Thymus (tissue), 11 donors: ENCODE data around the gene GPR152. TPM values are rescaled to one million over a fixed set of nuclear protein-coding genes. Genes with fewer than 3 reads are reported as not detected.

Source experiments
- DNase-seq, 9 donors: peaks; one replicate each; pipeline ENCODE4 v3.0.0-alpha.2; 2013; ENCODE audit warnings: low spot score in 9 of 9, low read depth in 6 of 9, missing footprints in 1 of 9
- H3K27ac ChIP-seq, 2 donors: one replicate each; pipeline ENCODE4 v1.5.1; 2013; ENCODE audit warnings: control low read depth in 1 of 2, low read depth in 1 of 2, low read length in 1 of 2, mild to moderate bottlenecking in 1 of 2, moderate library complexity in 1 of 2
- H3K27me3 ChIP-seq, 2 donors: one replicate each; pipeline ENCODE4 v1.5.1; 2013; ENCODE audit warnings: low read length in 1 of 2; ENCODE audit not compliant: control insufficient read depth in 2 of 2, insufficient read depth in 1 of 2
- H3K36me3 ChIP-seq, 2 donors: one replicate each; pipeline ENCODE4 v1.5.1; 2013; ENCODE audit warnings: low read length in 1 of 2, mild to moderate bottlenecking in 1 of 2, moderate library complexity in 1 of 2; ENCODE audit not compliant: control insufficient read depth in 2 of 2, insufficient read depth in 2 of 2
- H3K4me1 ChIP-seq, 2 donors: one replicate each; pipeline ENCODE4 v1.5.1; 2013; ENCODE audit warnings: low read length in 2 of 2; ENCODE audit not compliant: control insufficient read depth in 2 of 2, insufficient read depth in 2 of 2
- H3K4me3 ChIP-seq, 2 donors: one replicate each; pipeline ENCODE4 v1.5.1; 2013; ENCODE audit warnings: low read length in 2 of 2, control low read depth in 1 of 2, mild to moderate bottlenecking in 1 of 2
- H3K9me3 ChIP-seq, 2 donors: one replicate each; pipeline ENCODE4 v1.5.1; 2013; ENCODE audit warnings: low read length in 1 of 2, mild to moderate bottlenecking in 1 of 2; ENCODE audit not compliant: control insufficient read depth in 2 of 2, insufficient read depth in 1 of 2
- WGBS: extraction: QIAGEN DNeasy Blood & Tissue Kit; methylation state at CpG from one replicate; pipeline ENCODE4 v1.1.7; 2013; 5-methylcytosine and 5-hydroxymethylcytosine counted together
- polyA plus RNA-seq: library from polyadenylated mRNA; stranded (reverse); fragments of 200-250 nt; gene quantifications from one replicate; pipeline ENCODE4 v1.2.3, GENCODE V29; 2013
- total RNA-seq: library from RNA; stranded (reverse); fragments of 120-200 nt; gene quantifications from one replicate; pipeline ENCODE4 v1.2.4, GENCODE V29; 2013
- donor health status: healthy.

GPR152 gene
- total and polyA plus RNA-seq, 2 donors: not detected

DNA sequence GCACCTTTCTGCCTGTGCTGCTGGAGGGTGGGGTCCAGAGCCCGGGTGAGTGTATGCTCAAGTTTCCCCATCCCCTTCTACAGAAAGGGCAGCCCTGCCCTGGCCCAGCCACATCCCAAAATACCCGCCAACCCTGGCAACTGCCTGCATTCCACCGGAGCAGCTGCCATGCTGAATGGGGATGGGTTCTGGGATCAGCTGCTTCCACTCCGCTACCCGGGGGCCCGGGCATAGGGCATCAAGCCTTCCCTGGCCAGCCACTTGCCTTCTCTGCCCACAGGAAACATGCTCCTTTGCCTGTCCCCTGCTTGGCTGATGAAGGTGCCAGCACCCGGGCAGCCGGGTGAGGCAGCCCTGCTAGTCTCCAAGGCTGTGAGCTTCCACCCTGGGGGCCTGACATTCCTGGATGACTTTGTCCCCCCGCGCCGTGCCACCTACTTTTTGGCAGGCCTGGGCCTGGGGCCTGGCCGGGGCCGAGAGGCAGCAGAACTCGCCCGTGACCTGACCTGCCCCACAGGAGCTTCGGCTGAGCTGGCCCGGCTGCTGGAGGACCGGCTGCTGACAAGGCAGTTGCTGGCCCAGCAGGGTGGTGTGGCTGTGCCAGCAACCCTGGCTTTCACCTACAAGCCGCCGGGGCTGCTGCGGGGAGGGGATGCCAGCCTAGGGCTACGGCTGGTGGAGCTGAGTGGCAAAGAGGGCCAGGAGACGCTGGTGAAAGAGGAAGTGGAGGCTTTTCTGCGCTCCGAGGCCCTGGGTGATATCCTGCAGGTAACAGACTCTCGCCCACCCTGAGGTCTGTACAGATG is 33.9 kb downstream of the GPR152 start:
- Histone ChIP-seq H3K27me3 (peaks cover 0 to 9% of the 10 kb centered on the region in 2 donors), H3K4me1 (peaks cover 68 to 87% of the 10 kb centered on the region in 2 donors), H3K4me3 (peak overlapping the region in 1 of 2 donors; percentile 28), H3K27ac (peak overlapping the region; percentile 79 to 88), H3K9me3 (no peaks in the 10 kb centered on the region), H3K36me3 (no peaks in the 10 kb centered on the region)
- WGBS: 34% methylated on average over 26 of the region's 26 CpGs
- peak in 1 of 9 donors; percentile 67 for DNase-seq

DNA sequence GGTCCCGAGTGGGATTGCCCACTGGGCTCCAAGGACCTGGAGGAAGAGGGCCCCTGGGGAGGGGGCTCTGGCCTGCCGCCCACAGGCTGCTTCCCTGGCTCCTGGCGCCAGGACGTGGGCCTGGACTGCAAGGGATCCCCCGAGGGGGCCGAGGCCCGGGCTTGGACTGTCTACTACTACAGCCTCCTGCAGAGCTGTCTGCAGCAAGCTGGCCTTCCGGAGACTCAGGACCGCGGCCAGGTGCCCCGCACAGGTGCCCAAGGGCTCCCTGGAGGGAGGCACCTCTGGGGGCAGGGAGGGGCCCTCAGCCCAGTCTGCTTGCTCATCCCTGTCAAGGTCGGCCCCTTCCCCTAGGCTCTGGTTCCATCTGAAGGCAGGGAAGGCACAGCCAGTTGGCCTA is 35.1 kb downstream of the GPR152 start:
- peak overlapping the region; percentile 86 to 87 for H3K27ac ChIP-seq
- no peak for DNase-seq
- no peaks in the 10 kb centered on the region for H3K36me3 ChIP-seq
- WGBS: 94% methylated on average over 12 of the region's 12 CpGs
- no peak overlapping the region for H3K4me3 ChIP-seq
- peaks cover 69 to 87% of the 10 kb centered on the region in 2 donors for H3K4me1 ChIP-seq
- H3K27me3 ChIP-seq: peaks cover 0 to 9% of the 10 kb centered on the region in 2 donors
- H3K9me3 ChIP-seq: peaks cover 0 to under 1% of the 10 kb centered on the region in 2 donors

DNA sequence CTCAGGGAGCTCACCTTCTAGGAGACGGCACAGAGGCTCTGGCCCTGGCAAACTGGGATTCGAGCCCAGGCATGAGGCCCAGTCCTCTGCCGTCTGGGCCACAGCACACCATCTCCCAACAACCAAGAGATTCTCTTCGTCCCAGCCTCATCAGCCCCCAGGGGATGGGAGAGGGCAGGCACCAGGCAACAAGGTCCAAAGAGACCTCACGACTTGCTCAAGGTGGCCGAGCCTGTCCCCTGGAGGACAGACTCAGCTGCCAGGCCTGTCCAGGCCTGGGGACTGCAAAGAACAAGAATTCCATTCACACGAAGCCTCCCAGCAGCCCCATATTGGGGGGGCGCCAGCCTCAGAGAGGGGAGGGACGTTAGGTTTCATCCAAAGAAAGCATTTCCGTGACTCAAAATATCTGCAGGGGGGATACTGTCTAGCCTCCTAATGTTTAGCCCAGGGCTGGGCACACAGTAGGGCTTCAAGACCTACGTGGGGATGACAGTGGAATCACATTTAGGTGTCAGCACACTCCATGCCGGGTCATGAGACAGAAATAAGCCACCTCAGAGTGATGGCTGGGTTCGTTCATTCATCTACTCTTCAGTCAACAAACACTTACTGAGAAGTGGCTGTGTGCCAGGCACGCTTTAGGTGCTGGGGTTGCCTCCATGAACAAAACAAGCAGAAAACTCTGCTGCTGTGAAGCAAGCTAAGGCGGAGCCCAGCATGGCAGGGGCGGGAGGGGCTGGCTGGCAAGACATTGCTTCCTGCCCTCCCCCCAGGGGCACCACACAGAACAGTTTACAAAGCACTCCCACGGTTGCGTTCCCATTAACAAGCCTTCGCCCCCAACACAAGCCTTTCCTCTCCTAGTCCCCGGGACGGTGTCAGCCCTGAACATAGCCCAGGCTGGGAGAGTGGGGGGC is 35.9 kb downstream of the GPR152 start:
- Histone ChIP-seq H3K36me3 (no peaks in the 10 kb centered on the region), H3K27me3 (peaks cover 0 to 9% of the 10 kb centered on the region in 2 donors), H3K4me3 (no peak overlapping the region), H3K4me1 (peaks cover 75 to 90% of the 10 kb centered on the region in 2 donors), H3K9me3 (peaks cover 0 to 3% of the 10 kb centered on the region in 2 donors), H3K27ac (peak overlapping the region; percentile 86 to 87)
- DNase-seq: peak in 6 of 9 donors; percentile 62 to 92 (median 78)
- WGBS: 52% methylated on average over 21 of the region's 21 CpGs

DNA sequence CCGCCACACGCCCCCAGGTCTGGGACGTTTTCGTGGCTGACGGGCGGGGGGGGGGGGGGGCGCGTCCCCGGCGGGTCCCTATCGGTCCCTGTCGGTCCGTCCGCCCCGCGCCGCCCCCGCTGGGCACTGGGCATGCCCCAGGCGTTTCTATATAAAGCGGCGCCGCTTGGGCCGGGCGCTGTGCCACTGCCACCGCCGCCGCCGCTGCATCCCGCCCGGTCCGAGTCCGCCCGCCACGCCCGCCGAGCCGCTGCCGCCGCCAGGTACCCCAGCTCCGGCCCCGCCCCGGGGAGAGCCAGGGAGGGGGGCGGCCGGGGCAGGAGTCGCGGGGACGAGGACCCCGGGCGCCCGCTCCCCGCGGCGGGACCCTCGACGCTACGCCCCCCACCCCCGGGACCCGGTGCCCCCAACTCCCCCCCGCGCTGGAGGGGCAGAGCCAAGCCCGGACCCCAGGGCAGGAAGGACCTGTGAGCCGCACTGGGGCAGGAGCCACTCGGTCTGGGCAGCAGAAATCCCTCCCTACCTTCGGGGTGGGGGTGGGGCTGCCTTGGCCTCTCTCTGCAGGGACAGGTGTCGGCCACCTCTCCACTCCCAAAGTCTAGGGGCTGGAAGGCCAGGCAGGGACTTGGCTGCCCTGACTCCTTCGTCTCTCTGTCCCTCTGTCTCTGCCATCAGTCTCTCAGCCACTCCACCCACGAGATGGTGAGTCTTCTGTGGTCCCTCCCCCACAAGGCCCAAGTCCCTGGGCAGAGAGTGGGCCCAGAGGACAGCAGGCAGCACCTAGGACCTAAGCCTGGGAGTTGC is 36.8 kb downstream of the GPR152 start, which contains the start of gene CARNS1:
Gene CARNS1 (plus strand): TSS at position 178 of the 804 bp plus-strand sequence. CDS start 522 bp downstream, at position 700.
- H3K36me3 ChIP-seq: peaks cover 0 to 2% of the 10 kb centered on the region in 2 donors
- WGBS: 14% methylated on average over 67 of the region's 67 CpGs
- H3K27me3 ChIP-seq: peaks cover 0 to 9% of the 10 kb centered on the region in 2 donors
- DNase-seq: peak in 1 of 9 donors; percentile 7
- peaks cover 0 to 3% of the 10 kb centered on the region in 2 donors for H3K9me3 ChIP-seq
- peaks cover 80 to 94% of the 10 kb centered on the region in 2 donors for H3K4me1 ChIP-seq
- H3K27ac ChIP-seq: peak within 1 kb of the TSS; percentile 83 to 87
- peak within 1 kb of the TSS; percentile 29 to 49 for H3K4me3 ChIP-seq

DNA sequence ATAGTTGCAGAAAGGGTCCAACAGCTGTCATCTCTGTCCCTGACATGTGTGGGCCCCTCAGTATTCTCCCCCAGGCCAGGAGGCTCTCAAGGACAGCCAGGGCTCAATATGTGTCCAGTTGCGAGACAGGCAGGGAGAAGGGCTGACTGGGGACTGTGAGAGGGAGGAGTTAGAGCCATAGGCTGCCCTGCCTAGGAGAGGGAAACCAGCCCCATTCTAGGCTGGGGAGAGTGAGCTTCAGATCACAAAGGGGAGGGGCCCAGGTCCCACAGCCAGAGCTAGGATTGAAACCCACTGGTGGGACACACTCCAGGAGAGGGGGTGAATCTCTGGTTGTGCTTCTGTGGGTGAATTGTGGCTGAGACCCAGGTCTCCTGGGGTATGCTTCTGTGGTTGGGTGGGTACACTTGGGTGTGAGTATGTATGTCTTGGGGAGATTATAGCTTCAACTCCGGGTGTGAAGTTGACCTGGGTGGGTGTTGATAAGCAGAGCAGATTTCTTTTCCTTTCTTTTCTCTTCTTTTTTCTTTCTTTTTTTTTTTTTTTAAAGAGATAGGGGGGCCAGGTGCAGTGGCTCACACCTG is 39.2 kb downstream of the GPR152 start:
- peak overlapping the region in 1 of 2 donors; percentile 42 for H3K27ac ChIP-seq
- peaks cover 4 to 17% of the 10 kb centered on the region in 2 donors for H3K36me3 ChIP-seq
- H3K27me3 ChIP-seq: peaks cover 0 to 9% of the 10 kb centered on the region in 2 donors
- H3K4me1 ChIP-seq: peaks cover 79 to 95% of the 10 kb centered on the region in 2 donors
- H3K9me3 ChIP-seq: peaks cover 0 to 3% of the 10 kb centered on the region in 2 donors
- WGBS: 60% methylated on average over 2 of the region's 2 CpGs
- DNase-seq: no peak
- no peak overlapping the region for H3K4me3 ChIP-seq

DNA sequence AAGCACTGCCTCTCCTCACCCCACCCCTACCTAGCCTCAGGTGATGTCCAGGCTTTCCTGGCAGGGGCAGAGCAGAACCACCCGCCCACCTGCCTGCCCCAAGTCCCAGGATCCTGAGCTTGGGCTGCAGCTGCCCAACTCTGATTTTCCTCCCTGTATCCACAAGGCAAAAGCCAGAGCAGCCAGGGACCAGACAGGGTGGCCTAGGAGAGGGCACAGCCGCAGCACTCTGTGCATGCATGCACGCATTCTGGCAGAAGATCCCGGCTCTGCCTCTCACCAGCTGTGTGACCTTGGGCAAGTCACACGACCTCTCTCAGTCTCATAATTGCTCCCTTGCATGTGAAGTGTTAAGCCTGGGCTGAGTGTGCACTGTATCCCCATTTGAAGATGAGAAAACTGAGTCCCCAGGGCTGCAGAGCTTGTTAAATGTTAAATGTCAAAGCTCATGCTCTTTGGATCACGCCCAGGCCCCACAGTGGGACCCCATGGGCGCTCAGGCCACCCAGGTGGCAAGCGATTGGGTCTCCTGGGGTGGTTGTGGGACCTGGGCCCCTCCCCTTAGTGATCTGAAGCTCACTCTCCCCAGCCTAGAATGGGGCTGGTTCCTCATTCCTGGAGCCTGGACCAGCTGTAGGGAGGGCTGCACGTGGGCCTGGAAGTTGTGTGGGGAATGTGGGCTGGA is 39.9 kb downstream of the GPR152 start:
- WGBS: 83% methylated on average over 9 of the region's 9 CpGs
- DNase-seq: no peak
- Histone ChIP-seq H3K27me3 (peaks cover 0 to 9% of the 10 kb centered on the region in 2 donors), H3K4me1 (peaks cover 83 to 95% of the 10 kb centered on the region in 2 donors), H3K4me3 (no peak overlapping the region), H3K27ac (peak overlapping the region in 1 of 2 donors; percentile 42), H3K36me3 (peaks cover 6 to 23% of the 10 kb centered on the region in 2 donors), H3K9me3 (peaks cover 0 to 3% of the 10 kb centered on the region in 2 donors)

DNA sequence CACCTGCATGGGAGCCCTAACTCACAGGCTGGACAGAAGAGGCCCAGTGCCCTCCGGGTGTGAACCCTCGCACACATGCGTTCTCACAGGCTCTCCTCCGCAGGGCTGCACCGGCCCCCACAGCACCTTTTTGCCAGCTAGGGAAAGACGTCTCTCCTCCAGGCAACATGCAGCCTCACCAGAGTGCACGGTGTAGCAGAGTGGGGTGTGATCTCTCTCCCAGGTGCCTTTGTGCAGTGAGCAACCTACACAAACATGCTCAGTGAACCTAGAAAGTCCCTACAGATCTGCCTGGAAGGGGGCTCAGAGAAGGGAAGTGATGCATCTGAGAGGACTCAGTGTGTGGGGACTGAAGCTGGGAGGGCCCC is 40.8 kb downstream of the GPR152 start:
- Histone ChIP-seq H3K27me3 (peaks cover 0 to 9% of the 10 kb centered on the region in 2 donors), H3K36me3 (peaks cover 14 to 32% of the 10 kb centered on the region in 2 donors), H3K4me1 (peaks cover 86 to 95% of the 10 kb centered on the region in 2 donors), H3K9me3 (peaks cover 0 to 3% of the 10 kb centered on the region in 2 donors), H3K27ac (peak overlapping the region; percentile 43 to 88), H3K4me3 (no peak overlapping the region)
- peak in 1 of 9 donors; percentile 71 for DNase-seq
- 79% methylated on average over 7 of the region's 7 CpGs for WGBS
